Left renal cortex interstitium (tissue), 4 donors: ENCODE measurements around the gene TBC1D13. TPM values are rescaled to one million over a fixed set of nuclear protein-coding genes. Genes with fewer than 3 reads are reported as not detected.

Source experiments
- DNase-seq, 4 donors: peaks; one replicate each; pipeline ENCODE4 v3.0.0-alpha.2; 2013; ENCODE audit warnings: low read depth in 4 of 4, low spot score in 2 of 4, missing footprints in 1 of 4
- polyA plus RNA-seq, 4 donors: library from polyadenylated mRNA; unstranded; fragments of 120-200 nt; gene quantifications; one replicate each; pipeline ENCODE4 v1.2.1, GENCODE V29; 2013; ENCODE audit not compliant: insufficient read length in 4 of 4

TBC1D13 gene
- polyA plus RNA-seq, 4 donors: 35.4 to 41.7 (median 37.4) TPM

GRCh38 chr9:128819716-128820664, 32.9 kb downstream of the TBC1D13 start:
- DNase-seq: no peak

- no peak for DNase-seq
These were observed 33.9 kb downstream of the TBC1D13 start for GRCh38 chr9:128820665-128821583.

GRCh38 chr9:128821584-128822406, 34.7 kb downstream of the TBC1D13 start:
- DNase-seq: no peak

GRCh38 chr9:128822407-128823042, 35.5 kb downstream of the TBC1D13 start:
- no peak for DNase-seq

GRCh38 chr9:128823362-128823902, 36.4 kb downstream of the TBC1D13 start:
- DNase-seq: no peak

- DNase-seq: no peak
These were observed 36.9 kb downstream of the TBC1D13 start for GRCh38 chr9:128823903-128824406.

- DNase-seq: no peak
These were observed 37.9 kb downstream of the TBC1D13 start for GRCh38 chr9:128824911-128825310.

GRCh38 chr9:128825923-128826700, 39.1 kb downstream of the TBC1D13 start:
- DNase-seq: no peak

GRCh38 chr9:128828267-128828666, 41.2 kb downstream of the TBC1D13 start:
- DNase-seq: no peak

GRCh38 chr9:128828719-128829452, 41.8 kb downstream of the TBC1D13 start:
- no peak for DNase-seq

GRCh38 chr9:128829477-128830251, 42.6 kb downstream of the TBC1D13 start, which contains the start of gene SPOUT1:
SPOUT1 (minus strand) TSS chr9:128829794; CDS start chr9:128829780, 14 bp downstream.
- DNase-seq: peak; percentile 65 to 94 (median 80)

- no peak for DNase-seq
These were observed 46.6 kb downstream of the TBC1D13 start for GRCh38 chr9:128833696-128834095.

GRCh38 chr9:128835246-128836210, 48.5 kb downstream of the TBC1D13 start:
- DNase-seq: no peak

- DNase-seq: no peak
These were observed 49.6 kb downstream of the TBC1D13 start for GRCh38 chr9:128836509-128837145.

- DNase-seq: no peak
These were observed 51.3 kb downstream of the TBC1D13 start for GRCh38 chr9:128838338-128838737.
